ENCODE measurements around the gene TSPAN31.

- no peak; the same call in 1 of the 2 replicates for TF ChIP-seq SP1 (CRISPR knock-in tag; IDR thresholded peaks at IDR 0.05)
- no peak for TF ChIP-seq MXI1 (IDR thresholded peaks at IDR 0.05; ENCODE audit: low read depth, low read length)
- no peak for TF ChIP-seq ARID1B (IDR thresholded peaks at IDR 0.05)
- no peak for TF ChIP-seq SAFB2 (IDR thresholded peaks at IDR 0.05; ENCODE audit: borderline replicate concordance, low read depth, low read length, severe bottlenecking)
- no peak for TF ChIP-seq ZNF133 (CRISPR knock-in tag; IDR thresholded peaks at IDR 0.05)
- no peak for TF ChIP-seq RBM34 (IDR thresholded peaks at IDR 0.05; ENCODE audit: borderline replicate concordance, insufficient read depth, low read length)
- no peak for TF ChIP-seq ZNF277 (CRISPR knock-in tag; IDR thresholded peaks at IDR 0.05; ENCODE audit: borderline replicate concordance)
Measured at GRCh38 chr12:57735952-57736740, 8.7 kb upstream of the TSPAN31 start.

All from K562 (cell line).